Endothelial cell of umbilical vein (primary cell): Measurements from ENCODE around the gene C15orf39. TPM values are rescaled to one million over a fixed set of nuclear protein-coding genes. Genes with fewer than 3 reads are reported as not detected.

ENCODE experiments used
- BruUV-seq: library from RNA; stranded (reverse); fragments of 400-500 nt; replicated peaks from 2 replicates; lab custom pipeline; 2021; lab: Mats Ljungman, UMichigan
- CTCF ChIA-PET: fragments of 300-600, 350-600 bp; sonication (Branson Sonifier 250); formaldehyde crosslinking; loops from one replicate; lab custom pipeline; 2021; ENCODE audit warnings: antibody characterized with exemption, inconsistent platforms; lab: Charles Lee
- POLR2A ChIA-PET: fragments of 300-600, 350-600 bp; sonication (Branson Sonifier 250); formaldehyde crosslinking; loops from one replicate; lab custom pipeline; 2021; ENCODE audit warnings: antibody characterized with exemption, inconsistent platforms; lab: Charles Lee
- DNase-seq: peaks from one replicate; pipeline ENCODE4 v3.0.0-alpha.2; 2011; ENCODE audit warnings: low read depth, low spot score
- FAIRE-seq: peaks from 2 replicates; lab custom pipeline; 2011; peaks lifted over from hg19 to GRCh38; lab: Jason Lieb, UNC
- H2AFZ ChIP-seq: 2 replicates; pipeline ENCODE4 v1.6.0; 2012; ENCODE audit warnings: low read depth, low read length, control low read depth, inconsistent platforms
- H3K27ac ChIP-seq: 2 replicates; pipeline ENCODE4 v1.5.1; 2011; ENCODE audit warnings: low read depth, mild to moderate bottlenecking, control low read depth, low read length, moderate library complexity; ENCODE audit not compliant: insufficient read depth
- H3K27me3 ChIP-seq, 2 experiments: 2 replicates each; pipeline versions ENCODE4 v1.6.0 to v1.6.1; 2011; ENCODE audit warnings: low read length in 2 of 2, mixed read lengths in 1 of 2; ENCODE audit not compliant: control insufficient read depth in 2 of 2, insufficient read depth in 2 of 2
- H3K36me3 ChIP-seq, 2 experiments: 2 replicates in 1 of 2; 3 replicates in 1 of 2; pipeline ENCODE4 v1.5.1; 2011; ENCODE audit warnings: low read length in 2 of 2, mild to moderate bottlenecking in 1 of 2, moderate library complexity in 1 of 2; ENCODE audit not compliant: control insufficient read depth in 2 of 2, insufficient read depth in 2 of 2; ENCODE audit errors: extremely low read depth in 1 of 2
- H3K4me1 ChIP-seq: 3 replicates; pipeline ENCODE4 v1.5.1; 2011; ENCODE audit warnings: mild to moderate bottlenecking, low read length; ENCODE audit not compliant: control insufficient read depth, insufficient read depth; ENCODE audit errors: extremely low read depth
- H3K4me2 ChIP-seq: 2 replicates; pipeline ENCODE4 v1.6.1; 2011; ENCODE audit warnings: low read length, control low read depth, mixed read lengths; ENCODE audit not compliant: insufficient read depth
- H3K4me3 ChIP-seq, 3 experiments: fragments of 200-600 bp in 1 of 3; sonication (generic), shearing (Covaris generic) in 1 of 3; replicated peaks in 1 of 3; 2 replicates each; pipeline ENCODE4 v1.5.1; 2011 to 2016; ENCODE audit warnings: control low read depth in 3 of 3, low read length in 3 of 3, mild to moderate bottlenecking in 2 of 3, inconsistent platforms in 1 of 3, low read depth in 1 of 3, moderate library complexity in 1 of 3; ENCODE audit not compliant: insufficient read depth in 1 of 3
- H3K79me2 ChIP-seq: 2 replicates; pipeline ENCODE4 v1.6.0; 2012; ENCODE audit warnings: low read length, inconsistent platforms; ENCODE audit not compliant: control insufficient read depth, insufficient read depth
- H3K9ac ChIP-seq: replicated peaks from 2 replicates; pipeline ENCODE3; 2011; ENCODE audit warnings: low read length, control low read depth; ENCODE audit not compliant: insufficient read depth; ENCODE audit errors: extremely low read depth
- H3K9me1 ChIP-seq: replicated peaks from 3 replicates; pipeline ENCODE4 v1.6.0; 2011; ENCODE audit warnings: mild to moderate bottlenecking, low read length; ENCODE audit not compliant: control insufficient read depth, insufficient read depth; ENCODE audit errors: extremely low read depth
- H3K9me3 ChIP-seq: replicated peaks from 2 replicates; pipeline ENCODE4 v1.5.1; 2012; ENCODE audit warnings: low read length, inconsistent platforms; ENCODE audit not compliant: control insufficient read depth, insufficient read depth
- H4K20me1 ChIP-seq: replicated peaks from 2 replicates; pipeline ENCODE3; 2011; ENCODE audit warnings: mild to moderate bottlenecking, low read length; ENCODE audit not compliant: control insufficient read depth, insufficient read depth; ENCODE audit errors: extremely low read depth
- CTCF ChIP-seq, 2 donors: IDR thresholded peaks; 1 replicate in 1 of 2; 2 replicates in 1 of 2; pipeline ENCODE4 v1.5.1; 2011; ENCODE audit warnings: low read length in 2 of 2, mild to moderate bottlenecking in 2 of 2, moderate library complexity in 2 of 2, control low read depth in 1 of 2, inconsistent platforms in 1 of 2, low read depth in 1 of 2; ENCODE audit not compliant: insufficient read depth in 1 of 2; ENCODE audit errors: extremely low read depth in 1 of 2
- EZH2 ChIP-seq: IDR thresholded peaks from 2 replicates; pipeline ENCODE4 v1.6.1; 2012; ENCODE audit warnings: borderline replicate concordance, low read depth, mild to moderate bottlenecking, moderate library complexity, low read length, inconsistent platforms; ENCODE audit not compliant: severe bottlenecking
- FOS ChIP-seq: IDR thresholded peaks from 2 replicates; pipeline ENCODE4 v1.6.1; 2011; ENCODE audit warnings: mild to moderate bottlenecking, low read length, moderate library complexity, borderline replicate concordance; ENCODE audit not compliant: insufficient read depth
- JUN ChIP-seq: IDR thresholded peaks from 2 replicates; pipeline ENCODE4 v1.6.1; 2011; ENCODE audit warnings: borderline replicate concordance, low read depth; ENCODE audit not compliant: insufficient read length, insufficient read depth
- MAX ChIP-seq: IDR thresholded peaks from 2 replicates; pipeline ENCODE4 v1.6.1; 2011; ENCODE audit not compliant: insufficient read depth, insufficient read length
- MYC ChIP-seq: IDR thresholded peaks from one replicate; pipeline ENCODE4 v1.6.1; 2011; ENCODE audit warnings: mild to moderate bottlenecking, low read depth, low read length
- POLR2A ChIP-seq: IDR thresholded peaks from 2 replicates; pipeline ENCODE4 v1.6.1; 2012; ENCODE audit warnings: low read depth, mild to moderate bottlenecking, control low read depth, low read length
- POLR2AphosphoS5 ChIP-seq: IDR thresholded peaks from 2 replicates; pipeline ENCODE4 v1.6.1; 2012; ENCODE audit warnings: low read depth, mild to moderate bottlenecking, control low read depth, low read length, moderate library complexity; ENCODE audit not compliant: insufficient read depth
- dilution Hi-C: fragments of 300-500 bp; cut with MboI; formaldehyde crosslinking; loops from one replicate; pipeline ENCODE4 v1.15.0; 2019; ENCODE audit warnings: low sequenced_read_pairs; ENCODE audit not compliant: extremely low pct_ligation_motif_present
- intact Hi-C: fragments of 100-400 bp; cut with micrococcal nuclease; formaldehyde crosslinking; loops from one replicate; pipeline ENCODE4 v1.10.0; 2022
- polyA plus RNA-seq, 4 experiments: library from polyadenylated mRNA; depleted of rRNA in 3 of 4; stranded (reverse) in 3 of 4; unstranded in 1 of 4; fragments of >200 nt; gene quantifications; 2 replicates each; pipeline versions ENCODE4 v1.2.1 to v1.2.3, GENCODE V29; 2011 to 2012; ENCODE audit warnings: missing spikeins in 1 of 4
- total RNA-seq: library from RNA; stranded (reverse); gene quantifications from 2 replicates; pipeline ENCODE4 v1.2.3, GENCODE V29; 2021

The C15orf39 gene
- total and polyA plus RNA-seq, 2 donors (not counting 3 experiments of a cell fraction or from before 2014, with no cell fraction given) = 14.8 to 36.1 TPM

GRCh38 chr15:75199357-75199940, 2.2 kb upstream of the C15orf39 start:
- ChIA-PET POLR2A (no interaction called here), CTCF (interaction anchor here (0.9 to 3.8 kb wide), 3 partner anchors 24 to 170 kb away, joined by 3 to 122 read pairs (median 6); no protein-coding TSS in a partner anchor)
- intact Hi-C loops = no loop called here
- Histone ChIP-seq H3K4me3 (no peak overlapping the region), H3K79me2 (peaks cover 27% of the 10 kb centered on the region), H3K27me3 (no peaks in the 10 kb centered on the region), H3K9me1 (no peaks in the 10 kb centered on the region), H3K27ac (no peak overlapping the region), H3K4me2 (no peak overlapping the region), H3K36me3 (no peaks in the 10 kb centered on the region), H4K20me1 (no peaks in the 10 kb centered on the region), H3K4me1 (peaks cover 23% of the 10 kb centered on the region), H3K9ac (no peak overlapping the region), H2AFZ (no peak overlapping the region), H3K9me3 (no peaks in the 10 kb centered on the region)
- TF ChIP-seq FOS (no peak), MYC (no peak)
- dilution Hi-C loops = no loop called here
- BruUV-seq = no TSS peak
- FAIRE-seq = no peak
- no peak for DNase-seq

- H3K36me3 ChIP-seq = no peaks in the 10 kb centered on the region
- FAIRE-seq (no peak), DNase-seq (no peak)
- POLR2A ChIA-PET = interaction anchor here (0.6 kb wide), 1 partner anchor 161 kb away, joined by 3 read pairs; no protein-coding TSS in a partner anchor
- no peak overlapping the region for H3K4me2 ChIP-seq
- H3K4me1 ChIP-seq = peaks cover 27% of the 10 kb centered on the region
- H3K79me2 ChIP-seq = peaks cover 37% of the 10 kb centered on the region
- TF ChIP-seq POLR2AphosphoS5 (no peak), JUN (no peak), CTCF (IDR thresholded peaks at IDR 0.05; ENCODE audit: extremely low read depth in 1 of 2, insufficient read depth in 1 of 2, low read depth in 1 of 2, low read length in 2 of 2) (no peak), MYC (no peak), POLR2A (no peak), FOS (no peak), MAX (no peak), EZH2 (no peak)
- H3K4me3 ChIP-seq = no peak overlapping the region
- no peak overlapping the region for H3K27ac ChIP-seq
- CTCF ChIA-PET = interaction anchor here (1.1 to 3.8 kb wide), 3 partner anchors 118 to 171 kb away, joined by 6 to 122 read pairs (median 7); no protein-coding TSS in a partner anchor
- no peaks in the 10 kb centered on the region for H3K27me3 ChIP-seq
- no TSS peak for BruUV-seq
- H2AFZ ChIP-seq = no peak overlapping the region
- no peaks in the 10 kb centered on the region for H3K9me1 ChIP-seq
- intact Hi-C loops (loop anchor here (10.0 kb wide), 1 partner anchor 426 kb away; no protein-coding TSS in a partner anchor), dilution Hi-C loops (no loop called here)
- H3K9me3 ChIP-seq = no peaks in the 10 kb centered on the region
- peaks cover 4% of the 10 kb centered on the region for H4K20me1 ChIP-seq
- H3K9ac ChIP-seq = no peak overlapping the region
These were observed 1.3 kb upstream of the C15orf39 start for GRCh38 chr15:75200391-75200764.
